ENCODE data around the gene ZSCAN22. TPM values are rescaled to one million over a fixed set of nuclear protein-coding genes. Genes with fewer than 3 reads are reported as not detected.

ZSCAN22 gene
- total RNA-seq, 1 experiment from 2014 or later, result 3.2 TPM

DNA sequence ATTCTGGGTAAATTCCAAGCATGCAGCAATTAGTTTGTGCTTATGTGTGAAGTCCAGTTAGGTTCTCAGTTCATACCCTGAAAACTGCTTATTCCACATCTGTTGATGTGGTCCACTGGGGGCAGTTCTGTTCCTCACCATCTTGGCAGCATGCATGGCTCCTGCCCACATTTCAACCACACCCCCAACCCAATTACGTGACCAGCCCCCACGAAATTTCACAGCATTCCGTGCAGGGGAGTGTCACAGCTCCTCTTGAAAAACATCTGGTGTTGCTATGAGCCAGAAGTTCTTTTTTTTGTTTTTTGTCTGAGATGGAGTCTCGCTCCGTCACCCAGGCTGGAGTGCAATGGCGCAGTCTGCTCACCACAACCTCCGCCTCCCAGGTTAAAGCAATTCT is 30.7 kb upstream of the ZSCAN22 start:
- POLR2A ChIA-PET (ENCODE audit: low non-redundant PET), result no interaction called here
- Histone ChIP-seq H3K27ac (ENCODE audit: low read depth, low read length, poor library complexity, severe bottlenecking) (no peak overlapping the region), H3K4me1 (ENCODE audit: insufficient read depth, low read length, poor library complexity, severe bottlenecking) (no peaks in the 10 kb centered on the region), H3K4me3 (ENCODE audit: low read depth, low read length, poor library complexity, severe bottlenecking) (no peak overlapping the region), H3K9me3 (ENCODE audit: low read depth, low read length, poor library complexity, severe bottlenecking) (peaks cover 27% of the 10 kb centered on the region), H3K27me3 (replicated peaks; ENCODE audit: insufficient read depth, low read depth, low read length, poor library complexity) (no peaks in the 10 kb centered on the region), H3K36me3 (ENCODE audit: insufficient read depth, low read length, poor library complexity, severe bottlenecking) (peaks cover 69% of the 10 kb centered on the region)
- BruUV-seq (replicated peaks), result no TSS peak
- CTCF ChIA-PET, result no interaction called here
- intact Hi-C loops (cut with micrococcal nuclease; ENCODE audit: unreplicated experiment), result no loop called here
- TF ChIP-seq, protein P1, sequence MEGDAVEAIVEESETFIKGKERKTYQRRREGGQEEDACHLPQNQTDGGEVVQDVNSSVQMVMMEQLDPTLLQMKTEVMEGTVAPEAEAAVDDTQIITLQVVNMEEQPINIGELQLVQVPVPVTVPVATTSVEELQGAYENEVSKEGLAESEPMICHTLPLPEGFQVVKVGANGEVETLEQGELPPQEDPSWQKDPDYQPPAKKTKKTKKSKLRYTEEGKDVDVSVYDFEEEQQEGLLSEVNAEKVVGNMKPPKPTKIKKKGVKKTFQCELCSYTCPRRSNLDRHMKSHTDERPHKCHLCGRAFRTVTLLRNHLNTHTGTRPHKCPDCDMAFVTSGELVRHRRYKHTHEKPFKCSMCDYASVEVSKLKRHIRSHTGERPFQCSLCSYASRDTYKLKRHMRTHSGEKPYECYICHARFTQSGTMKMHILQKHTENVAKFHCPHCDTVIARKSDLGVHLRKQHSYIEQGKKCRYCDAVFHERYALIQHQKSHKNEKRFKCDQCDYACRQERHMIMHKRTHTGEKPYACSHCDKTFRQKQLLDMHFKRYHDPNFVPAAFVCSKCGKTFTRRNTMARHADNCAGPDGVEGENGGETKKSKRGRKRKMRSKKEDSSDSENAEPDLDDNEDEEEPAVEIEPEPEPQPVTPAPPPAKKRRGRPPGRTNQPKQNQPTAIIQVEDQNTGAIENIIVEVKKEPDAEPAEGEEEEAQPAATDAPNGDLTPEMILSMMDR (conservative IDR thresholded peaks at IDR 0.05; ENCODE audit: low read depth, low read length), result no peak
- no peak for DNase-seq (ENCODE audit: low spot score)

DNA sequence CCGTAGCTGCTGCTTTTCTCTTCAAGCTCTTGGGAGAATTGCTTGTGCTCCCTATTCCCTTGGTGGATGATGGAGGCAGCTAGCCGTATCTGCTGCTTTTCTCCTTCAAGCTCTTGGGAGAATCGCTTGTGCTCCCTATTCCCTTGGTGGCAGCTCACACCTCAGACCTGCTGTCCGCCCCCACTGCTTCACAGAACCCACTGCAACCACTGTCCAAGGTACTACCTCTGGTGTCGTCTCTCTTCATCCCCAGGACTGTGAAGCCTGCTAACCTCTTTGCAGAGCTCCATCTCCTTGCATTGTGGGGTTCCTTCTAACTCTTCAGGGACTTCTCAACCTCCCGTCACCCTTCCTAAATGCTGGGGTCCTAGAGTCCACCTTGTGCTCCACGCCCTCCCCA is 26.2 kb upstream of the ZSCAN22 start:
- POLR2A ChIA-PET (ENCODE audit: low non-redundant PET), result interaction anchor here (0.6 kb wide), 1 partner anchor 68 kb away, joined by 3 read pairs; no protein-coding TSS in a partner anchor
- no peak overlapping the region for H3K27ac ChIP-seq (ENCODE audit: low read depth, low read length, poor library complexity, severe bottlenecking)
- CTCF ChIA-PET, result no interaction called here

DNA sequence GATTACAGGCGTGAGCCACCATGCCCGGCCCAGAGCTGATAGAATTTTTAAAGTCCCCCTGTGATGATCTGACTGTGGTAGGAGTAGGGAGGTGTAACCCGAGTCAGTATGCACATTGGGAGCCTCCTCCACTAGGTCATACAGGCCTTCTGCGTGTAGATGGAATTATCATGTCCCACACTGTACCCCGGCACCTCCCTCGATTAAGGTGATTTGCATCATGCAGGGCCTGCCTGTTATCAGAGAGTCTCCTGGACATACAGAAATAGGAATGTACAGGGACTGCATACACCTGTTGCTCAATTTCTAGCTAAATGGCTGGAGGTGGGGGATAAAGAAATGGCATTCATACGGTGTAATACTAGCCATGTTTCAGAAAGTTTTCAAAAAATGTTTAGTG is 22.5 kb upstream of the ZSCAN22 start:
- Histone ChIP-seq H3K27me3 (replicated peaks; ENCODE audit: insufficient read depth, low read depth, low read length, poor library complexity) (no peaks in the 10 kb centered on the region), H3K4me1 (ENCODE audit: insufficient read depth, low read length, poor library complexity, severe bottlenecking) (peaks cover 8% of the 10 kb centered on the region), H3K36me3 (ENCODE audit: insufficient read depth, low read length, poor library complexity, severe bottlenecking) (peaks cover 33% of the 10 kb centered on the region), H3K4me3 (ENCODE audit: low read depth, low read length, poor library complexity, severe bottlenecking) (peak overlapping the region; percentile 83), H3K27ac (ENCODE audit: low read depth, low read length, poor library complexity, severe bottlenecking) (peak overlapping the region; percentile 87), H3K9me3 (ENCODE audit: low read depth, low read length, poor library complexity, severe bottlenecking) (no peaks in the 10 kb centered on the region)
- DNase-seq (ENCODE audit: low spot score), result no peak
- TF ChIP-seq, protein P1 (conservative IDR thresholded peaks at IDR 0.05; ENCODE audit: low read depth, low read length), result no peak
- no peak for TF ChIP-seq EZH2 (IDR thresholded peaks at IDR 0.05; ENCODE audit: borderline replicate concordance, low read depth, low read length, poor library complexity, severe bottlenecking)
- intact Hi-C loops (cut with micrococcal nuclease; ENCODE audit: unreplicated experiment), result loop anchor here (2.0 kb wide), 2 partner anchors 25 to 77 kb away; partner anchors contain the start of genes ZNF8 and ZNF837
- POLR2A ChIA-PET (ENCODE audit: low non-redundant PET), result interaction anchor here (0.6 kb wide), 1 partner anchor 30 kb away, joined by 3 read pairs; no protein-coding TSS in a partner anchor
- no TSS peak for BruUV-seq (replicated peaks)
- CTCF ChIA-PET, result no interaction called here

More for the DNA sequence above, 26.2 kb upstream of the ZSCAN22 start:
- H3K9me3 ChIP-seq (ENCODE audit: low read depth, low read length, poor library complexity, severe bottlenecking), result no peaks in the 10 kb centered on the region
- H3K36me3 ChIP-seq (ENCODE audit: insufficient read depth, low read length, poor library complexity, severe bottlenecking), result peaks cover 30% of the 10 kb centered on the region
- intact Hi-C loops (cut with micrococcal nuclease; ENCODE audit: unreplicated experiment), result no loop called here
- no TSS peak for BruUV-seq (replicated peaks)
- DNase-seq (ENCODE audit: low spot score), result no peak
- no peak overlapping the region for H3K4me3 ChIP-seq (ENCODE audit: low read depth, low read length, poor library complexity, severe bottlenecking)
- H3K4me1 ChIP-seq (ENCODE audit: insufficient read depth, low read length, poor library complexity, severe bottlenecking), result no peaks in the 10 kb centered on the region
- H3K27me3 ChIP-seq (replicated peaks; ENCODE audit: insufficient read depth, low read depth, low read length, poor library complexity), result no peaks in the 10 kb centered on the region
- no peak for TF ChIP-seq EZH2 (IDR thresholded peaks at IDR 0.05; ENCODE audit: borderline replicate concordance, low read depth, low read length, poor library complexity, severe bottlenecking)
- TF ChIP-seq, protein P1 (conservative IDR thresholded peaks at IDR 0.05; ENCODE audit: low read depth, low read length), result no peak

All from A673 (cell line).